ENCODE data around the gene LIPJ.

Gene LIPJ, protein sequence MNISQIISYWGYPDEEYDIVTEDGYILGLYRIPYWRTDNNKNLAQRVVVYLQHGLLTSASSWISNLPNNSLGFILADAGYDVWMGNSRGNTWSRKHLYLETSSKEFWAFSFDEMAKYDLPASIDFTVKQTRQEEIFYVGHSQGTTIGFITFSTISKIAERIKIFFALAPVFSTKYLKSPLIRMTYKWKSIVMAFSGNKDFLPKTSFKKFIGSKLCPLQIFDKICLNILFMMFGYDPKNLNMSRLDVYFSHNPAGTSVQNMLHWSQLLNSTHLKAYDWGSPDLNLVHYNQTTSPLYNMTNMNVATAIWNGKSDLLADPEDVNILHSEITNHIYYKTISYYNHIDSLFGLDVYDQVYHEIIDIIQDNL

DNA sequence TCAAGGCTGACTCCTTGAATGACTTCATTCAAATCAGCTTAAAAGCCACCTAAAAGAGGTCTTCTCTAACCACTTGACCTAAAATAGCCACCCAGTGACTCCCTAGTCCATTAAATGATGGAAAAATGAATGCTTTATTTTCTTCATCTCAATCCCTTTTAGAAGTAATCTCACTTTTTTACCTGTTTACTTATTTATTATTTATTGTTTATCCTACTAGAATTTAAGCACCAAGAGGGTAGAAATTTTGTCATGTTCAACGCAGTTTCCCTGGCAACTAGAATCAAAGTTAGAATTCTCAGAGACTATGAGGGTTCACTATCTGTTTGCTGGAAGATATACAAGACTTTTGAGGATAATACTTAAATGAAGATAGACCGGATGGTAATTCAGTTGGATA is at the start of gene LIPJ:
TSS of gene LIPJ (plus strand) at position 301 of the 400 bp plus-strand sequence. CDS start 3,926 bp downstream, outside the sequence.
- DNase-seq = no peak

DNA sequence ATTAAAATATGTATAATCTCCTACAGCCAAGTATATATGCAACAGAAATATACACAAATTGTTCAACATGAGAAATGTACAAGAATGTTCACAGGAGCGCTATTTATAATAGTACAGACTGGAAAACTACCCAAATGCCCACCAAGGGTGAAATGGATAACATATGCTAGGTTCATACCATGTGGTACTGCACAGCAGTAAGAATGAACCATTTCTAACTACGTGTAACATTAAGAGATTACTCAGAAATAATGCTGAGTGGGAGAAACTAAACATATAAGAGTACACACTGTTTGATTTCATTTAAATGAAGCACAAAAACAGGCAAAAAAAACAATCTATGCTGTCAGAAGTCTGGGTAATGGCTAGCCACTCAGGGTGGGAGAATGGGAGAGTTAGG is 49.2 kb upstream of the LIPJ start:
- DNase-seq = no peak

DNA sequence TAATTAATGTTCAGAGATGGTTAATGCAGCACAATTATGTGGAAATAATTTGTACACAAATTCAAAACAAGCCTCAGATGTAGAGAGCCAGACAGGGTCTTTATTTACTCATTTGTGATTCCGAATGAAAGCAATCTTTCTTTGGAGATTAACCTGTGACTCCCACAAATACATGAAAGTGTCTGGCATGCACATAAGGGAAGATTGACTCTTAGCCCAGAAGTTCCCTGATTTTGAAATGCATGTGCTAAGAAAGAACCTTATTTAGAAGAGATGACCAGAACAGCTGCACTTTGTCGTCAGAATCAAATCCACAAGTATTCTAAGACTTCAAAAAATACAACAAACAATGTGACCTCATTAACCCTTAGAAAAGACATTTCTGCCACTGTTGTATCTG is 48.5 kb upstream of the LIPJ start:
- DNase-seq = no peak

DNA sequence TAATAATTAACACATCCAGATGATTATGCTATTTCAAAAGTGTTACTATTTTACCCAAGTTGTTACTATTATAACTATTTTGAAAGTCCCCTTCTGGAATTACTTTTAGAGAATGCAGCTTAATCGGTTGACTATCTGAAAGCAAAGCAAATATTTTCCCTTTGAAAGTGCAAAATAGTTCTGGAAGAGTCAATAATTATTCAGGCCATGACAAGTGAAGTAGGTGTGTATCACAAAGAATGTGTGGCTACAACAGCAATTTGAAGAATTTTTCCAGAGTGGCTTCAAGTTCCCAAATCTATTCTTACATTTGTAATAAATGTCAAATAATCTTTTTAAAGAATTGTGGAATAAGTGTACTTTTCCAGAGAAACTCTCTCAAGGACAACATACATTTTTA is 46.2 kb upstream of the LIPJ start:
- DNase-seq = no peak

DNA sequence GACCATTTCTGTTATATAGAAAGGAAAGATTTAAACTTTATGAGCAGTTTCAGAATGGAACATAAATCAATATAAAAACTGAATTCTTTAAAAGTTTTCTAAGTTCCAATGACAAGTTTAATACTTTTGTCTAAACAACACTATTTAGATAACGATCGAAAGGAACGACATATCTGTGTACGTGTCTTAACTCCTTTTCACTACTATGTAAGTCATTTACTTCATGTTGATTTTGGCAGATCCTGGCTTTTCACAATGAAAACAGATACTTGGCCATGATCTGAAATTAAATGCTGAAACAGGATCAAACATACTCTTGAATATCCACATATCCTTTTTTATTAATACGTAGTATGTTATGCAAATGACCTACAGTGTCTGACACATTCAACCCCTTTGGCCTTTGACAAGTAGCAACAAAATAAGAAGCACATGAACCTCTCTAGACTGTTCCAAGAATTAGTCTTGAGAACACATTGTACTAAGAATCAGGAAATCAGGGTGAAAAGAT is 45.4 kb upstream of the LIPJ start:
- no peak for DNase-seq

DNA sequence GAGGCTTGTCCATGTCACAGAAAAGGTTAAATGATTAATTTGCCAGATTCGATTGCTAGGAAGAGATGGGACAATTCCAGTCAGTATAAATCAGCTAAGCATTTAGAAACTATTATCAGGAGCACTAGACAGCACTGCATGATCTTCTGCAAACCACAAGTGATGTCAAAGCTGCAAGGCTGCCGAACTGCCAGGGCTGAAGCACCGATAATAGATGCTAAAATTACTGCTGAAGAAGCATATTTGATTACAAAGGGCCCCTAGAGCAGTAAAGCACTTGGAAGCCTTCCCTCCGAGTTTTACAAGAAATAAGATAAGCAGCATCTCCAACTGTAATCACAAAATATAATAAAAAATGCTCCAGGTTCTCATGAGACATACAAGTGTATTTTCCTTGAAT is 44.0 kb upstream of the LIPJ start:
- DNase-seq = no peak

DNA sequence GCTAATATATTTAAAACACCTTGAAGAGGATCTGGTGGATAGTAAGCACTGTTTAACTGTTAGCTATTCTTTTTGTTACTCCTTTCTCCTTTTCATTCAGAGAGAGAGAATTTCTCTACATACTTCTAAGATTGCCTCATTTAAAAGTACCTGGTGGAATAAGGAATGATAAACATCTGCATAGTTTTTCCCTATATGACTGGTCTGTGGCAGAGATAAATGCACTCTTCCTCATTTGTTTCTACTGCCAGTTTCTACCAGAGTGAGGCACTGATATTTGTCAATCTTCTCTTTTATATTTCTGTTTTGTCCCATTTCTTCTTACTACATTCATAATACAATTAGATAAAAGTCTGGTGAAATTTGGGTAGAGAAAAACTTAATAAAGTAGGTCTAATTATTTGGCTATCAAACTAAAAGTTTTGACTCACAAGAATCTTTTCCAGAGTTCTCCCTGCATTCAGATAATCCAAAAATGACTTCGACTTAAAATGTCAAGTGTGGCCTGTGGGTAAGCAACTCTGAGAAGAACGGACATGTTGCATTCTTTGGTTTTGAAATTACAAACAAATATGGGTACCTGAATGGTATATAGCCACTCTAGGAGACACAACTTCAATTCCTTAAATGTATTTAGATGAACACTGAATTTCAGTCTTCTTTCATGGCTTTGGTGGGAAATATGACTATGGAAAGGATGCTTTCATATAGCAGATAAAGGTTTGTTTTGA is 42.3 kb upstream of the LIPJ start:
- DNase-seq = no peak

DNA sequence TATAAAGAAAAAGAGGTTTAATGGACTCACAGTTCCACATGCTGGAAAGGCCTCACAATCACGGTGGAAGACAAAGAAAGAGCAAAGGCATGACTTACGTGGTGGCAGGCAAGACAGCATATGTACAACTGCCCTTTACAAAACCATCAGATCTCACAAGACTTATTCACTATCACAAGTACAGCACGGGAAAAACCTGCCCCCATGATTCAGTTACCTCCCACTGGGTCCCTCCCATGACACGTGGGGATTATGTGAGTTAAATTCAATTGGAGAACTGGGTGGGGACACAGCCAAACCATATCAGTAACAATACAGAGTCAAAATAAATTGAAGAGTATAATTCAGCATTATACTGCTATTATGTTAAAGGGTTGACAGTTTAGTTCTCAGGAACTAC is 41.2 kb upstream of the LIPJ start:
- DNase-seq = no peak

DNA sequence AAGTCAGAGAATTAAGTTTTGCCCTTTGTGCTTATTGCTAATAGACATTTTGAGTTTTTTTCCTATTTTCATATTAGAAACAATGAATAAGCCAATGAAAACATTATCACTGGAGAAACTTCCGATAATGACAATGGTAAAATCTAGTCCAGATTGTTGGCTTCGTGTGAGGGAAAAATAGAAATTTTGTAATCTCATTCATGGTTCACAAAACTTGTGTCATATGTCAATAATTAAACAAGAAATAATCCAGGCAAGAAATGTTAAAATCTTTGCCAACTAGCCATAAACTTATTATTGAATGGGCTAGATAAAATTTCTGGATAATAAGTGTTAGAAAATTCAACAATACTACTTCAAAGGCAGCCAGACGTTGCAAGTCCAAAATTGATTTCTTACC is 40.1 kb upstream of the LIPJ start:
- no peak for DNase-seq

DNA sequence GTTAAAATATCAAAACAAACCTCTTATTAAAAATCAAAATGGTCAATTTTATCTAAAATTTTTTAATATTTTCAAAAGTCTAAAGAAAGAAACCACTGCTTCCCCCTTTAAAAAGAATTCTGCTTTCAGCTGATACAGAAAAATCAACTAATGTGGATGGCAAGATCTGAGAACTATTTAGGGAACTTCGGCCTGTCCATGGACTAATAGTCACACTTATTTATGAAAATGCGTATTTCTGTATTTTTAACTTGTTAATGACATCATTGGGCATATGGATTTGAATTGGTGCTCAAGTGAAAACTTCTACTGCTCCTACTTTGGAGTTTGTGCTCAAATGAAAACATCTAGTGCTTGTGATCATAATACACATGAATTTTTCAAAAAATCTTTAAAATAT is 35.3 kb upstream of the LIPJ start:
- no peak for DNase-seq

DNA sequence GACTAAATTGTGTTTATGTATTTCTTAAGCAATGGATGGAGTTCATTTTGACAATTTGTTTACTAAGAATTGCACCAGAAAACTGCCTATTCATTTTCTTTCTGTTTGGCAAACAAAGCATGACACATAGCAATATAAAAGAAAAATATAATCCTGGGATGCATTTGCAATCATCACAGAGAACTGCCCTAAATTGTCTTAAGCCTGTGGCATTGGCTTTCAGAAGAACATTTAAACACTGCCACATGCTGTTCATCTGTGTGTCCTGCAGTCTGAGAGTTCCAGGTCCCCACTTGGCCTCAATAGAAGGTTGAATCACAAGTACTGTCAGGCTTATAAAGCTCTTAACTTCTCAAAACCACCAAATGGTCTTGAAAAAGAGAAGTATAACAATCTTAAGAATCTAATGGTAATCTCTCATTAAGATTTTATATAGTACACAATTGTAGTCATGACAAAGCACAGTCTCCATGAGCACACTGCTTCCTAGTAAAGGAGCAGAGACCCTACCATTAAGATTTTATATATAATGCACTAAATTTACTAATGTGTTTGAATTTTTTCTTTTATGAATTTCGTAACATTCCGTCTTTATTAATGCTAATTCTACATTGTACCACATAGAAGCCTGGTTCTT is 33.3 kb upstream of the LIPJ start:
- DNase-seq = no peak

DNA sequence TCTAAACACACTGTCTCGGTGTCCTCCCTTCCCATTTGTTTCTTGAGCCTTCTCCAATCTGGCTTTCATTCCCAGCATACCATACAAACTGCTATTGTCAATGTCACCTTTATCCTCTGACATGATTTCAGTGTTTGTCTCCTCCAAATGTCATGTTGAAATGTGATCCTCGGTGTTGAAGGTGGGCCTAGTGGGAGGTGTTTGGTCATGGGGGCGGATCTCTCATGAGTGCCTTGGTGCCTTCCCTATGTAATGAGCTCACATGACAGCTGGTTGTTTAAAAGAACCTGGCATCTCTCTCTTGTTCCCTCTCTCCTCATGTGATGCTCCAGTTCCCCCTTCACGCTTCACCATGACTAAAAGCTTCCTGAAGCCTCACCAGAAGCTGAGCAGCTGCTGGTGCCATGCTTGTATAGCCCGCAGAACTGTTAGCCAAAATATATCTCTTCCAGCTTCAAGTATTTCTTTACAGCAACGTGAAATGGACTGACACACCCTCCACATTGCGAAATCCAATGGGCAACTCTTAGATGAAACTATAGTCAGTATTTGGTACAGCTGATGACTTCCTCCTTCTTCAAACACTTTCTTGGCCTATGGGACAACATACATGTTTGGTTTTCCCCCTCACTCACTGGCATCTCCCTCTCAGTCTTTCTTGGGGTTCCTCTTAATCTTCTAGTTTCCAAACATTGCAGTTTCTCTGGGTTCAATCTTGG is 31.2 kb upstream of the LIPJ start:
- no peak for DNase-seq

DNA sequence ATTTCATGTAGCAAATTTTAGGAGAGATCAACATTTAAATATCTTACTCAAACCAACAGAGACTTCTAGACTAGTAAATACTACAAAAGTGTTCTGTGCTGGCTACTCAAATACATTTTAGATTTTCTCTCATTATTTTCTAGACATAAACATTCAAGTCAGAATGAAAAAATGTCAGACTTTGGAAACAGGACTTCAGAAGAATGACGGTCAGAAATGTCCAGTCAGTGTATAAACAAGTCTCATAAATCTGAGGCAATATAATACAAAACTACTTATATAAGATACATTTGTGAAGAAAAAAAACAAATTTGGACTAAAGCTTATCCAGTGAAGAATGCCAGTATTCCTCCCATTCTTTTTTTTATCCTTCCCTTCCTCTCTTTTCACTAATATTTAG is 29.3 kb upstream of the LIPJ start:
- no peak for DNase-seq

DNA sequence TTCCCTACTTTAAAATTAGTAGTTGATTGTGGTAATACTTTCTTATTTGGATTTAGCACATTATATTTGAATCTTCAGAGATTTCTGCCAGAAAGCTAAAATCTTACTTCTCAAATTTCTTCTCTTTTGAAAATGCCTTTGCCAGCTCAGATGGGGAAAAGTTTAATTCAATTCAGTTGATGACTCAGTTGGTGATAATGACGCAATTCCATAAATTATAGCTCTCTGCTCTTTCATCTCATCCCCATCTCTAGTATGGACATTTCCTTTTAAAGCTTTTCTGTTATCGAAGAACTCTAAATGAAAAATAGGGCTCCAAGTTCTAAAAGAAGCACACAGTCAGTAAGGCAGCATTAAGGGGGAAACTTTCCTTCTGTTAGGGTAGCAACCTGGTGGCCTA is 28.9 kb upstream of the LIPJ start:
- no peak for DNase-seq

DNA sequence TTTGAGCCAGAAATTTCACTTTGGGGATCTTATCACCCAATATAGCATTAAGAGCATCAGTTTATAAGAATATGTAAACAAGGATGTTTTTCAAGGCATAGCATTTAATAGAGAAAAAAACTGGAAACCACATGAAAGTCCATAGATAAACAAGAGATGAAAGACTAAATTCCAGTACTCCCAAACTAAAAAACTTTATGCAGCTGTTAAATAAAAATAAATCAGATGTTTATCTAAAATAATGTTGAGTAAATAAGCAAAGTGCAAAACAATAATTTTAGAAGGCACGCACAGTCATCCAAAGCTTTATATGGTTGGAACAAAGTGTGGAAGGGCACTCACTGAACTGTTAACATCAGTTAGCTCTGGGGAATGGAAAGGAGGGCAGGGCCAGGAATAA is 24.4 kb upstream of the LIPJ start:
- no peak for DNase-seq

DNA sequence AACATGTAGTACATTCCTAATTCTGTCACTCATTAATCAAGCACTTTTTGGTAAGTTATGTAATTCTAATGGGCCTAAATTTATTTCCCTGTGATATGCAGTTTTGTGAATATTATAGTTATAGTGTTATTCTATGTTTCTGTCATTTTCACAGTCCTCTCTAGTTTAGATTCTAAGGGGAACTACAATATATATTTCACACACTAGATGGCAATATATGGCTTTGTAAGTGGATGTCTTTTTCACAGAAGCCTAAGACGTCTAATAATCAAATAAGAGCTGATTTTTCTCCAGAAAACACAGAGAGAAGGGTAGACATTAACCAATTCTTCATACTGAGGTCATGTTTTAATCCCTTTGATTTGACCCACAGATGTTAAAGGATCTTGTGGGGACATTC is 21.5 kb upstream of the LIPJ start:
- DNase-seq = no peak

DNA sequence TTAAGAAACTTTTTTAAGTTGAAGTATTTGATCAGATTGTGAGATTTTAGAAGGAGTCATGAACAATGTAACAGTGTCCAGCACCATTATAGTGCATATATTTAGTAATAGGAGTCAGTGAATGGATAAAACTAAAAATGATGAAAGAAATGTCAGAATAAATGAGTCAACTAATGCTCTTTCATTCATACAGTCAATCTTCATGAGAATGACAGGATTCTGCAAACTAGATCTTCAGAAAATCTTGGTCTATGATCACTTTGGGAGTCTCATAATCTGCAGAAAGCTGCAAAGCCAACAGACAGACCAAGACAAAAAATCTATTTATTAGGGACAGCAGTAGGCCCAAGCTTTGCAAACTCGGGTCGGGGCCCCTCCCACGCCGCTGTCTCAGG is 4.2 kb upstream of the LIPJ start:
- no peak for DNase-seq

DNA sequence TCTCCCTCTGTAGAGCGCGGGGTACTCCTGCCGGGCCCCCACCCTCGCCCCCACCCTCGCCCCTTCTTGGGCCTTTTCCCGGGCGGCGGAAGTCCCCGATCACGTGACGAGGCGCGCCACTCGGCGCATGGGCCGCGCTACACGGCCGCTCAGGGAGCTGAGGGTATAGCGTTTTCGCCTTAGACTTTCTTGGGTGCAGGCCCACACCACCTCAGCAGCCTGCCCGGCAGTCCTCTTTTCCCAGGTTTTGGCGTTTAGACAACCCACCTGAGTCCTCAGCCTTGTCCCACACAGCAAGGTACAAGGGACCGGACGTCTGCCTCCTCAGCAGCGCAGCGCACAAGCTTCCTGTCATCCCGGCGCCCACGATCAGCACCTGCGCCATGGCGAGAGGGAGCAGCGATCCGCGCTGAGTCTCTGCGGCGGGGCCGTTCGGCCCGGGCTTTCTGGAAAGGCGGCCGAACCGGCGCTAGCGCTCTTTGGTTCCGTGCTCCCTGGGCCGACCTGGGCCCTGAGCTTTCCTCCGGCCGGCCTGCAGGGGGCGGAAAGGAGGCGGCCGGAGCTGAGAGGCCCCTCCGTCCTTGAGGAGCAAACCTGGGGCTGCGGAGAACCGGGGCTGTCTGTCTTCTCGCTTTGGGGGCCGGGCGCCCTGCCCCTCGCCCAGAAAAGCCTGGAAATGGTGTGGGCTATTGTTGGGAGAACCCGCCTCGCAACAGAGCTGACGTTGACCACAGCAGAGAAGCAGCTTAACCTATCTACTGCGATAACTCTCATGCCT is 3.6 kb upstream of the LIPJ start, which contains the start of gene RNLS:
TSS of gene RNLS (minus strand) at position 513 of the 778 bp plus-strand sequence.
- DNase-seq = no peak

DNA sequence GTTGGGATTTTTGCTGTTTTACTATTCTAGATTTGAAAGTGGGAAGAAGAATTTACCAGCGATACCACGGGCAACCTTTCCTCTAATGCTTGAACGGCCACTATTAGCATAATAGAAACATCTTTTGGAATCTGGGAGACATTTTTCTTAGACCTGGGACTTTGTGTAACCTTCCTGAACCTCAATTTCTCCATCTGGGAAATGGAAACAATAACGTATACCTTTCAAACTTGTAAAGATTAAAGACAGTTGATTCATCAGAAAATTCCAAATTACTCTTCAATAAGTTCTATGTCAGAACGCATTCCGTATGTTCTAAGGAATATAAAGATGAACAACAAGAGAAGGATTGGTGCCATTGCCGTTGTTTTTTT is 3.0 kb upstream of the LIPJ start:
- DNase-seq = no peak

DNA sequence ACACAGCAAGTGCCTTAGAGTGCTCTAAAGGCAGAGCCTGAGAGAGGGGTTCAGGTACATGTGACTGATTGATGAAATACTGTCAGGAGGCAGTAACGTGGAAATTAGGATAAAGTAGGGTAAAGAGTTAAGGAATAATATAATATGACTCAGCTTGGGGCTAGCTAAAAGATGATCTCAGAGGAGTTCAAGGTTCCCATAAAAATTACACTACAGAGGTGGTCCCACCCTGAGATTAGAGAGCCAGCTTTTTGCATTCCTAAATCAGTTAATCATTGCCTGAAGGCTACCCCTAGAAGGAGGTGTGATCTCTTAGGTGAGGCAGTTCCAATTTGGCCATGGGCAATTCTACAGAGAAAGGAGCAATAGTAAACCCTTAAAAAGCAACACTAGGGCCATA is 5.8 kb downstream of the LIPJ start:
- DNase-seq = no peak

DNA sequence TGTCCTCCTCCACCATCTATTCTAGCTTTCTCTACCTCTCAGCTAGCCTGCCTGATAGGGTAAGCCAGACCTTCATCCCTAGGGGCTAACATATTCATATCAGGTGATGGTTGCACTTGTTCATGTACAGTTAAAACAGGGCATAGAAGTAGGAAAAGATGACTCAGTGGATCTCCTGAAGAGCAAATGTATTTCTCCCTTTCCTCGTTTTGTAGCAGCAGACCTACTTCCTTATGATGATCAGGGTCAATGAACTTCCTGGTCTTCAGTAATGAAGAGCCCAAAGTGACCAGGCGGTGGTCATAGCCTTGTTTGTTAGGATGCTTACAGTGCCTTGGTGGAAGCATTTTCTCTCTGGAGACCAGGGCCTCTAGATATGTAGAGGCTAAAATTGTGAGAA is 6.3 kb downstream of the LIPJ start:
- no peak for DNase-seq

DNA sequence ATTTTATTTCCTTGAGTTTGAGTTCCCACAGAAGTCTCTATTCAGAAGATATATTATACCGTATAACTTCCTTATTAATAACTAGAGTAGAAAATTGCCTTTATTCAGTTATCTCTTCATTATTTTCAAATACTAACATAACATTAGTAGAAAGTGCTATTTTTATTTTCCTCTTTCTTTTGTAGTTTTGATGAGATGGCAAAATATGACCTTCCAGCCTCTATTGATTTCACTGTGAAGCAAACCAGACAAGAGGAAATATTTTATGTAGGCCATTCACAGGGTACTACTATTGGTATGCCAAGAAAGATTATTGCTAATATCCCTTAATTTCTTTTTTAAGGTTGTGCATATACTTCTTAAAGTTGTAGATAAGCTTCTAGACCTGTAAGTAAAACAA is 7.9 kb downstream of the LIPJ start:
- no peak for DNase-seq

DNA sequence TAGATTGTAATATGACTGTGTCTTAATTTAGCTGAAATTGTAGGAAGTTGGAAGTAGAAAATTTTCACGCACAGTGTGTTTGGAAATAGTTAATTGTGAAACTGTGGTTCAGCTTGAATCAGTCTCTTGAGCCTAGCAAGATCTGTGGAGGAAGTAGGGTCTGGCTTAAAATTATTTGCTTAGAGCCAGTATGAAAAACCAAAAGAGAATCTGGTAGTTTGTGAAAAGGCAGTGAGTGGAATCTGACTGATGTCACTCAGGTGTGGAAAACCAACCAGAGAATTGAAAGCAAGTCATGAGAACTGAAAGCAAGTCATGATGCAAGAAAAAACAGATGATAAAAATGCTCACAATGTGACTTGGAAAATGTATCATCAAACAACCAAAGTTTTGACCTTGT is 11.5 kb downstream of the LIPJ start:
- no peak for DNase-seq

Measured in NCI-H1048 (cell line).